BE2C (cell line): ENCODE data around the gene ICA1L.

ENCODE experiments used
- DNase-seq: peaks from one replicate; pipeline ENCODE4 v3.0.0-alpha.2; 2020
- H3K27me3 ChIP-seq: fragments of 250-450 bp; sonication (Bioruptor Pico); 2 replicates; pipeline ENCODE4 v1.5.1; 2020; ENCODE audit warnings: mild to moderate bottlenecking
- H3K36me3 ChIP-seq: fragments of 250-450 bp; sonication (Bioruptor Pico); 2 replicates; pipeline ENCODE4 v1.5.1; 2020; ENCODE audit warnings: mild to moderate bottlenecking
- H3K4me1 ChIP-seq: fragments of 250-450 bp; sonication (Bioruptor Pico); 2 replicates; pipeline ENCODE4 v1.5.1; 2020
- H3K4me3 ChIP-seq: 2 replicates; pipeline ENCODE4 v1.5.1; 2011; ENCODE audit warnings: low read depth, low read length
- H3K9me3 ChIP-seq: fragments of 250-450 bp; sonication (Bioruptor Pico); 2 replicates; pipeline ENCODE4 v1.5.1; 2020
- TF ChIP-seq, protein P1 (sequence below): IDR thresholded peaks from 2 replicates; pipeline ENCODE4 v1.5.1; 2012; ENCODE audit warnings: mild to moderate bottlenecking, low read depth, low read length

ICA1L gene

DNA sequence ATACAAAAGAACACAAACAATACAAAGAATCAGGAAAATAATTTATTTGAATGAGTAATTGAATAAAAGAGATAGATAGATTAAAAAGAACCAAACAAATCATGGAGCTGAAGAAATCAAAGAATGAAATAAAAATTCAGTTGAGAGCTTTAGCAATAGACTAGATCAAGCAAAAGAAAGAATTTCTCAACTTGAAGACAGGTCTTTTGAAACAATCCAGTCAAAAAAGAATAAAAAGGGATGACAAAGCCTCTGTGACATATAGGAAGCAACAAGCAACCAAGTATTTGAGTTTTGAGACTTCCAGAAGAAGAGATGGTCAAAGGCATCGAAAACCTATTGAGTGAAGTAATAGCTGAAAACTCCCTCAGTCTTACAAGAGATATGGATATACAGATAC, 128.0 kb downstream of the ICA1L start:
- no peak for DNase-seq
- TF ChIP-seq, protein P1, sequence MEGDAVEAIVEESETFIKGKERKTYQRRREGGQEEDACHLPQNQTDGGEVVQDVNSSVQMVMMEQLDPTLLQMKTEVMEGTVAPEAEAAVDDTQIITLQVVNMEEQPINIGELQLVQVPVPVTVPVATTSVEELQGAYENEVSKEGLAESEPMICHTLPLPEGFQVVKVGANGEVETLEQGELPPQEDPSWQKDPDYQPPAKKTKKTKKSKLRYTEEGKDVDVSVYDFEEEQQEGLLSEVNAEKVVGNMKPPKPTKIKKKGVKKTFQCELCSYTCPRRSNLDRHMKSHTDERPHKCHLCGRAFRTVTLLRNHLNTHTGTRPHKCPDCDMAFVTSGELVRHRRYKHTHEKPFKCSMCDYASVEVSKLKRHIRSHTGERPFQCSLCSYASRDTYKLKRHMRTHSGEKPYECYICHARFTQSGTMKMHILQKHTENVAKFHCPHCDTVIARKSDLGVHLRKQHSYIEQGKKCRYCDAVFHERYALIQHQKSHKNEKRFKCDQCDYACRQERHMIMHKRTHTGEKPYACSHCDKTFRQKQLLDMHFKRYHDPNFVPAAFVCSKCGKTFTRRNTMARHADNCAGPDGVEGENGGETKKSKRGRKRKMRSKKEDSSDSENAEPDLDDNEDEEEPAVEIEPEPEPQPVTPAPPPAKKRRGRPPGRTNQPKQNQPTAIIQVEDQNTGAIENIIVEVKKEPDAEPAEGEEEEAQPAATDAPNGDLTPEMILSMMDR = no peak
- no peaks in the 10 kb centered on the region for H3K4me1 ChIP-seq
- no peak overlapping the region for H3K4me3 ChIP-seq
- H3K27me3 ChIP-seq = no peaks in the 10 kb centered on the region
- no peaks in the 10 kb centered on the region for H3K36me3 ChIP-seq
- no peaks in the 10 kb centered on the region for H3K9me3 ChIP-seq

DNA sequence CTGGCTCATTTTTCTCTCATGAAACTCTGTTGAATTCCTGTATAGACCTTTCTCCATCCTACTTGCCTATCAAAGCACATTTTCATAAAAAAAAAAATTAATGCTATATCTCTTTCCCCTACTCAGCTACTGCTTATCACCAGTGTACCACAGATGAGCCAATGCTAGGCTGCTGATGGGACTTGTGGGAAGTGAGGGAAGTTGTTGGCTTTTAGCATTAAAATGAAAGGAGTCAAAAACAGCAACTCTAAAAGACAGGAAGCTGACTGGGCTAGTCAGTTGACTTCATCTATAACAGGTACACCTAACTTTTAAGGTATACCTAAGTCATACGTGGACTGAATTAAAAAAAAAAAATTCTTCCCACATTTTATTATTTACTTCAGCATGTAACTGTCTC, 134.7 kb downstream of the ICA1L start:
- no peak for DNase-seq

DNA sequence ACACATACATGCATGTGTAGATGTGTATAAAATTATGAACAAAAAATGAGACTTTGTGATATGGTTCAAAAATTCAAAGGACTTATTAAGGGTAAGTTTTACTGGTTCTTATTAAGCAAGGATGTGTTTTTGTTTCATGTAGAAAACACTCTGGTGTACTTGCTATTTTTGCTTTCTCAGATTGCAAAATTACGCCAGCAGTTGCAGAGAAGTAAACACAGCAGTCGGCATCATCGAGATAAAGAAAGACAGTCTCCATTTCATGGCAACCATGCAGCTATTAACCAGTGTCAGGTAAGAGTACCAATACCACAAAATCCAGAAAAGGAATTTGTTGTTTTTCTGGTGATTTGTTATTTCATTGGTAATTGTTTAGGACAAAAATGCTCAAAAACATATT, 145.5 kb downstream of the ICA1L start:
- no peak for DNase-seq
- Histone ChIP-seq H3K4me3 (no peak overlapping the region), H3K36me3 (peaks cover 2% of the 10 kb centered on the region; the same call in 1 of the 2 replicates), H3K9me3 (no peaks in the 10 kb centered on the region), H3K4me1 (no peaks in the 10 kb centered on the region), H3K27me3 (no peaks in the 10 kb centered on the region)
- TF ChIP-seq, protein P1 = no peak

More for the DNA sequence above, 134.7 kb downstream of the ICA1L start:
- Histone ChIP-seq H3K9me3 (no peaks in the 10 kb centered on the region), H3K4me1 (no peaks in the 10 kb centered on the region), H3K27me3 (no peaks in the 10 kb centered on the region), H3K4me3 (no peak overlapping the region), H3K36me3 (no peaks in the 10 kb centered on the region)
- TF ChIP-seq, protein P1 = no peak

DNA sequence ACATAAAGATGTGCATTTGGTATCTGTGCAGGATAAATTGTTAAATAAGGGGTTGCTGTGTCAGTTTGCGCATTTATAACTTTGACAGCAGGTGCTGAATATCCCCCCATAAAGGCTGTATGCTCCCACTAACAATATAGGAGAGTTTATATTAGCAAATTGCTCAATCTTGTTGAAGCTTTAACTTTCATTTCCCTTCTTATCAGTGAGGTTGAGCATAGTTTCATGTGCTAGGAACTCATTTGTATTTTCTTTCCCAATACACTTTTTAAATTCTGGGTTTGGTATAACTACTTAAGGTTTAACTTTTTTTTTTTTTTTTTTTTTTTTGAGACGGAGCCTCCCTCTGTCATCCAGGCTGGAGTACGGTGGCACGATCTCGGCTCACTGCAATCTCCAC, 147.8 kb downstream of the ICA1L start:
- no peaks in the 10 kb centered on the region for H3K4me1 ChIP-seq
- no peak overlapping the region for H3K4me3 ChIP-seq
- no peaks in the 10 kb centered on the region for H3K9me3 ChIP-seq
- no peak for DNase-seq
- TF ChIP-seq, protein P1 = no peak
- no peaks in the 10 kb centered on the region for H3K27me3 ChIP-seq
- peaks cover 2% of the 10 kb centered on the region; the same call in 1 of the 2 replicates for H3K36me3 ChIP-seq
